B cell (primary cell): ENCODE data around the gene GLIS1.

Source experiments
- CTCF ChIP-seq: fragments of 200-600 bp; IDR thresholded peaks from one replicate; pipeline ENCODE4 v1.8.0; 2022; ENCODE audit warnings: antibody characterized with exemption, mild to moderate bottlenecking
- EZH2 ChIP-seq: IDR thresholded peaks from 2 replicates; pipeline ENCODE4 v1.6.1; 2012; ENCODE audit warnings: borderline replicate concordance, low read depth, mild to moderate bottlenecking, moderate library complexity, low read length; ENCODE audit not compliant: insufficient read depth, poor library complexity, severe bottlenecking

GRCh38 chr1:53468374-53468773 lies 270.6 kb downstream of the GLIS1 start:
- TF ChIP-seq CTCF (no peak), EZH2 (no peak)
